ENCODE data around the gene MPND.

The MPND gene

GRCh38 chr19:4367336-4367723 lies 24.0 kb downstream of the MPND start:
- Histone ChIP-seq H3K79me2 (ENCODE audit: insufficient read depth, low read length) (no peaks in the 10 kb centered on the region), H3K27me3 (ENCODE audit: insufficient read depth, low read length) (no peaks in the 10 kb centered on the region), H3K27ac (ENCODE audit: low read depth, low read length, poor library complexity, severe bottlenecking) (no peak overlapping the region), H3K9me3 (ENCODE audit: low read length) (no peaks in the 10 kb centered on the region), H3K4me1 (ENCODE audit: insufficient read depth, low read length, severe bottlenecking) (peaks cover 26% of the 10 kb centered on the region), H2AFZ (ENCODE audit: low read length) (no peak overlapping the region), H3K36me3 (ENCODE audit: insufficient read depth, low read length) (peaks cover 24% of the 10 kb centered on the region), H3K4me3 (ENCODE audit: low read depth, low read length, poor library complexity, severe bottlenecking) (no peak overlapping the region), H3K4me2 (ENCODE audit: low read length) (no peak overlapping the region), H4K20me1 (ENCODE audit: insufficient read depth, low read length) (no peaks in the 10 kb centered on the region), H3K9ac (ENCODE audit: low read length) (no peak overlapping the region), H3K9me2 (ENCODE audit: low read depth, low read length) (no peaks in the 10 kb centered on the region), H3F3A (ENCODE audit: insufficient read depth, low read length) (no peaks in the 10 kb centered on the region)
- no peak for TF ChIP-seq EZH2 (IDR thresholded peaks at IDR 0.05; ENCODE audit: borderline replicate concordance, low read length)
- TF ChIP-seq, protein P1, sequence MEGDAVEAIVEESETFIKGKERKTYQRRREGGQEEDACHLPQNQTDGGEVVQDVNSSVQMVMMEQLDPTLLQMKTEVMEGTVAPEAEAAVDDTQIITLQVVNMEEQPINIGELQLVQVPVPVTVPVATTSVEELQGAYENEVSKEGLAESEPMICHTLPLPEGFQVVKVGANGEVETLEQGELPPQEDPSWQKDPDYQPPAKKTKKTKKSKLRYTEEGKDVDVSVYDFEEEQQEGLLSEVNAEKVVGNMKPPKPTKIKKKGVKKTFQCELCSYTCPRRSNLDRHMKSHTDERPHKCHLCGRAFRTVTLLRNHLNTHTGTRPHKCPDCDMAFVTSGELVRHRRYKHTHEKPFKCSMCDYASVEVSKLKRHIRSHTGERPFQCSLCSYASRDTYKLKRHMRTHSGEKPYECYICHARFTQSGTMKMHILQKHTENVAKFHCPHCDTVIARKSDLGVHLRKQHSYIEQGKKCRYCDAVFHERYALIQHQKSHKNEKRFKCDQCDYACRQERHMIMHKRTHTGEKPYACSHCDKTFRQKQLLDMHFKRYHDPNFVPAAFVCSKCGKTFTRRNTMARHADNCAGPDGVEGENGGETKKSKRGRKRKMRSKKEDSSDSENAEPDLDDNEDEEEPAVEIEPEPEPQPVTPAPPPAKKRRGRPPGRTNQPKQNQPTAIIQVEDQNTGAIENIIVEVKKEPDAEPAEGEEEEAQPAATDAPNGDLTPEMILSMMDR (IDR thresholded peaks at IDR 0.05; ENCODE audit: low read length) = no peak

GRCh38 chr19:4367781-4368127 lies 24.4 kb downstream of the MPND start:
- Histone ChIP-seq H3K79me2 (ENCODE audit: insufficient read depth, low read length) (no peaks in the 10 kb centered on the region), H3K4me3 (ENCODE audit: low read depth, low read length, poor library complexity, severe bottlenecking) (no peak overlapping the region), H3K4me1 (ENCODE audit: insufficient read depth, low read length, severe bottlenecking) (peaks cover 26% of the 10 kb centered on the region), H2AFZ (ENCODE audit: low read length) (no peak overlapping the region), H3K36me3 (ENCODE audit: insufficient read depth, low read length) (peaks cover 20% of the 10 kb centered on the region), H3F3A (ENCODE audit: insufficient read depth, low read length) (no peaks in the 10 kb centered on the region), H3K27ac (ENCODE audit: low read depth, low read length, poor library complexity, severe bottlenecking) (peak overlapping the region; percentile 81), H3K4me2 (ENCODE audit: low read length) (no peak overlapping the region), H4K20me1 (ENCODE audit: insufficient read depth, low read length) (no peaks in the 10 kb centered on the region), H3K9ac (ENCODE audit: low read length) (no peak overlapping the region), H3K27me3 (ENCODE audit: insufficient read depth, low read length) (no peaks in the 10 kb centered on the region), H3K9me2 (ENCODE audit: low read depth, low read length) (no peaks in the 10 kb centered on the region), H3K9me3 (ENCODE audit: low read length) (no peaks in the 10 kb centered on the region)
- TF ChIP-seq, protein P1 (IDR thresholded peaks at IDR 0.05; ENCODE audit: low read length) = no peak
- no peak for TF ChIP-seq EZH2 (IDR thresholded peaks at IDR 0.05; ENCODE audit: borderline replicate concordance, low read length)

DNA sequence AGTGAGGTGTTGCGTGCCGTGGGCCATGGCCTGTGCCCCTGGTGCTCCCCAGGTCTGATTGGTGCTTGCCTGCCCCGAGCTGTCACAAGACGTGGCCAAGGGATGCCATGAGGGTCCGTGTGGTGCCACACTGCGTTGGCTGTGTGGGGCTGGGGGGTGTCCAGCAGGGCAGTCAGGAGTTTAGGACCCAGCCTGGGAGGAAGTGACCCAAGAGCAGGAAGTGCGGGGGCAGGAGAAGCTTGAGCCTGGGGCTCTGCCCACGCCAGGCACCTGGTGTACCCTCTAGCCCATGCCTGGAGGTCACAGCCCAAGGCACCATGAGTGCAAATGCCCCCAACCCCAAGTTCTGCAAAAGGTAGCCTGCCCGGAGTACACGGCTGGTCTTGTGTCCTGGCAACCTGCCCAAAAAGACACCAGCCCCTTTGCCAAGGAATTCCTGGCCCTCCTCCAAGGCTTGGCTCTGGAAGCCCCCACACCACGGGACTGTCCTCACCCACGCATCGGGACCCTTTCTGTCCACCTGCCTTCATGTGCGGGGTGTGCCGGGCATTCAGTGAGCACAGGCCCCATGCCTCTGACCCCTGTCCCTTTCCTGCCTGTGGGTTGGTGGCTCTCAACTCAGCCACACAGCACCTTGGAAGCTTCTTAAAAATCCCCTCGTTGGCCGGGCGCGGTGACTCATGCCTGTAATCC lies 24.9 kb downstream of the MPND start:
- TF ChIP-seq, protein P1 (IDR thresholded peaks at IDR 0.05; ENCODE audit: low read length) = no peak
- TF ChIP-seq EZH2 (IDR thresholded peaks at IDR 0.05; ENCODE audit: borderline replicate concordance, low read length) = no peak
- Histone ChIP-seq H4K20me1 (ENCODE audit: insufficient read depth, low read length) (no peaks in the 10 kb centered on the region), H3K4me1 (ENCODE audit: insufficient read depth, low read length, severe bottlenecking) (peaks cover 26% of the 10 kb centered on the region), H3K9me3 (ENCODE audit: low read length) (no peaks in the 10 kb centered on the region), H3K36me3 (ENCODE audit: insufficient read depth, low read length) (peaks cover 16% of the 10 kb centered on the region), H3K9me2 (ENCODE audit: low read depth, low read length) (no peaks in the 10 kb centered on the region), H3K79me2 (ENCODE audit: insufficient read depth, low read length) (no peaks in the 10 kb centered on the region), H3K4me2 (ENCODE audit: low read length) (no peak overlapping the region), H3K4me3 (ENCODE audit: low read depth, low read length, poor library complexity, severe bottlenecking) (no peak overlapping the region), H3F3A (ENCODE audit: insufficient read depth, low read length) (no peaks in the 10 kb centered on the region), H3K9ac (ENCODE audit: low read length) (no peak overlapping the region; the same call in 1 of the 2 replicates), H3K27me3 (ENCODE audit: insufficient read depth, low read length) (no peaks in the 10 kb centered on the region), H2AFZ (ENCODE audit: low read length) (no peak overlapping the region), H3K27ac (ENCODE audit: low read depth, low read length, poor library complexity, severe bottlenecking) (peak overlapping the region; percentile 81)

Data from OCI-LY1 (cell line).